Measurements from ENCODE around the gene PLPP1. TPM values are rescaled to one million over a fixed set of nuclear protein-coding genes. Genes with fewer than 3 reads are reported as not detected.

The PLPP1 gene
- total RNA-seq, 1 experiment from 2014 or later: 10.5 TPM

GRCh38 chr5:55564721-55565120, 30.0 kb upstream of the PLPP1 start (continued):
- TF ChIP-seq CEBPB (IDR thresholded peaks at IDR 0.05; ENCODE audit: low read depth): no peak

GRCh38 chr5:55558484-55558883, 23.7 kb upstream of the PLPP1 start:
- TF ChIP-seq POLR2A (IDR thresholded peaks at IDR 0.05; ENCODE audit: borderline replicate concordance, extremely low read depth, insufficient read depth, insufficient read length) (no peak), ZBTB33 (IDR thresholded peaks at IDR 0.05; ENCODE audit: extremely low read depth, insufficient replicate concordance, low read length) (no peak)
- ATAC-seq (no peak), DNase-seq (ENCODE audit: low read depth, low spot score) (no peak)
- Histone ChIP-seq H3K9ac (ENCODE audit: low read length) (no peak overlapping the region), H3K4me3 (replicated peaks in 1 of 2; ENCODE audit: low read depth in 1 of 2, low read length in 2 of 2) (no peak overlapping the region), H3K4me2 (ENCODE audit: low read length) (no peak overlapping the region), H3K4me1 (ENCODE audit: control insufficient read depth in 1 of 2, insufficient read depth in 2 of 2, low read length in 2 of 2) (no peaks in the 10 kb centered on the region), H4K20me1 (ENCODE audit: insufficient read depth) (no peaks in the 10 kb centered on the region), H3K9me3 (ENCODE audit: control insufficient read depth in 1 of 2, insufficient read depth in 1 of 2, low read depth in 1 of 2, low read length in 2 of 2) (no peaks in the 10 kb centered on the region), H3K27ac (ENCODE audit: low read depth, low read length) (no peak overlapping the region), H3K9me2 (ENCODE audit: insufficient read depth) (no peaks in the 10 kb centered on the region), H3K79me2 (ENCODE audit: insufficient read depth, low read length) (no peaks in the 10 kb centered on the region), H3K36me3 (ENCODE audit: control insufficient read depth in 1 of 2, insufficient read depth in 2 of 2, low read length in 2 of 2) (no peaks in the 10 kb centered on the region), H3K27me3 (ENCODE audit: insufficient read depth, low read length) (no peaks in the 10 kb centered on the region), H2AFZ (ENCODE audit: low read depth, low read length, poor library complexity, severe bottlenecking) (no peak overlapping the region)
- intact Hi-C loops (cut with micrococcal nuclease): no loop called here
- RAD21 ChIA-PET (ENCODE audit: low non-redundant PET in 1 of 2, low total read pairs in 2 of 2, uncharacterized antibody in 2 of 2, unreplicated experiment in 2 of 2): no interaction called here
- CTCF ChIA-PET: no interaction called here
- POLR2A ChIA-PET: no interaction called here
- no TSS peak for BruUV-seq (replicated peaks)

DNA sequence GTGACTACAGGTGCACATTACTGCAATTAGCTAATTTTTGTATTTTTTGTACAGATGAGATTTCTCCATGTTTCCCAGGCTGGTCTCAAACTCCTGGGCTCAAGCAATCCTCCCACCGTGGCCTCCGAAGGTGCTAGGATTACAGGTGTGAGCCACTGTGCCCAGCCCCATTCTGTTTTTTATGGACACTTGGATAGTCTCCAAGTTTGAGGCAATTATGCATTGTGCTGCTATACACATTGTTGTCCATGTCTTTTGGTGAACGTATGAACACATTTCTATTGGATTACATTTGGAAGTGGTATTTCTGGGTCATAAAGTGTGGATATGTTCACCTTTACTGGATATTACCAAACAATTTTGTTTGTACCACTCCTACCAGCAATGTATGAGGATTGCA, 22.4 kb upstream of the PLPP1 start:
- intact Hi-C loops (cut with micrococcal nuclease): no loop called here
- ATAC-seq: no peak

More for the DNA sequence above, 22.4 kb upstream of the PLPP1 start:
- BruUV-seq (replicated peaks): no TSS peak
- ChIA-PET POLR2A (interaction anchor here (0.7 kb wide), 1 partner anchor 21 kb away, joined by 3 read pairs; no protein-coding TSS in a partner anchor), CTCF (no interaction called here), RAD21 (ENCODE audit: low non-redundant PET in 1 of 2, low total read pairs in 2 of 2, uncharacterized antibody in 2 of 2, unreplicated experiment in 2 of 2) (no interaction called here)
- Histone ChIP-seq H3K4me3 (replicated peaks in 1 of 2; ENCODE audit: low read depth in 1 of 2, low read length in 2 of 2) (no peak overlapping the region), H3K9me2 (ENCODE audit: insufficient read depth) (no peaks in the 10 kb centered on the region), H3K36me3 (ENCODE audit: control insufficient read depth in 1 of 2, insufficient read depth in 2 of 2, low read length in 2 of 2) (no peaks in the 10 kb centered on the region), H3K4me2 (ENCODE audit: low read length) (no peak overlapping the region), H3K79me2 (ENCODE audit: insufficient read depth, low read length) (no peaks in the 10 kb centered on the region), H3K9ac (ENCODE audit: low read length) (no peak overlapping the region), H3K27me3 (ENCODE audit: insufficient read depth, low read length) (no peaks in the 10 kb centered on the region), H2AFZ (ENCODE audit: low read depth, low read length, poor library complexity, severe bottlenecking) (no peak overlapping the region), H4K20me1 (ENCODE audit: insufficient read depth) (no peaks in the 10 kb centered on the region), H3K27ac (ENCODE audit: low read depth, low read length) (no peak overlapping the region), H3K4me1 (ENCODE audit: control insufficient read depth in 1 of 2, insufficient read depth in 2 of 2, low read length in 2 of 2) (no peaks in the 10 kb centered on the region), H3K9me3 (ENCODE audit: control insufficient read depth in 1 of 2, insufficient read depth in 1 of 2, low read depth in 1 of 2, low read length in 2 of 2) (no peaks in the 10 kb centered on the region)
- DNase-seq (ENCODE audit: low read depth, low spot score): no peak
- TF ChIP-seq TCF7L2 (IDR thresholded peaks at IDR 0.05; ENCODE audit: borderline replicate concordance, extremely low read depth, insufficient read depth, insufficient read length) (no peak), FOSL1 (IDR thresholded peaks at IDR 0.05; ENCODE audit: low read depth) (no peak), ZBTB33 (IDR thresholded peaks at IDR 0.05; ENCODE audit: extremely low read depth, insufficient replicate concordance, low read length) (no peak), EZH2phosphoT487 (IDR thresholded peaks at IDR 0.05; ENCODE audit: borderline replicate concordance) (no peak), ZNF274 (IDR thresholded peaks at IDR 0.05; ENCODE audit: low read depth, low read length) (no peak), CEBPB (IDR thresholded peaks at IDR 0.05; ENCODE audit: low read depth) (no peak), SIN3A (IDR thresholded peaks at IDR 0.05; ENCODE audit: low read depth) (no peak), EZH2 (IDR thresholded peaks at IDR 0.05) (no peak), POLR2A (IDR thresholded peaks at IDR 0.05; ENCODE audit: borderline replicate concordance, extremely low read depth, insufficient read depth, insufficient read length) (no peak), ELF1 (IDR thresholded peaks at IDR 0.05; ENCODE audit: borderline replicate concordance, low read depth) (no peak)

Data from HCT116 (cell line).